Left ventricle myocardium inferior (tissue), 1 donor: ENCODE data around the gene ANXA6. TPM values are rescaled to one million over a fixed set of nuclear protein-coding genes. Genes with fewer than 3 reads are reported as not detected.

Experiments used
- DNase-seq: peaks from one replicate; pipeline ENCODE4 v3.0.0-alpha.2; 2020
- H3K27ac ChIP-seq: fragments of 200-600 bp; replicated peaks from 2 replicates; pipeline ENCODE4 v1.8.0; 2021
- H3K27me3 ChIP-seq: fragments of 200-600 bp; 2 replicates; pipeline ENCODE4 v1.8.0; 2021; ENCODE audit warnings: low read depth
- H3K36me3 ChIP-seq: fragments of 200-600 bp; 2 replicates; pipeline ENCODE4 v1.8.0; 2021
- H3K4me1 ChIP-seq: fragments of 200-600 bp; 2 replicates; pipeline ENCODE4 v1.8.0; 2021
- H3K4me3 ChIP-seq: fragments of 200-600 bp; 2 replicates; pipeline ENCODE4 v1.8.0; 2021; ENCODE audit warnings: mild to moderate bottlenecking, moderate library complexity
- H3K9me3 ChIP-seq: fragments of 200-600 bp; replicated peaks from 2 replicates; pipeline ENCODE4 v1.8.0; 2021
- intact Hi-C: fragments of 100-400 bp; cut with micrococcal nuclease; formaldehyde crosslinking; loops from one replicate; pipeline ENCODE4 v1.11.0; 2022
- total RNA-seq: library from RNA; stranded (reverse); fragmentation: NEBNext Ultra II Directional; extraction: Animal tissue kit (Norgen Biotek cat#: 25700); gene quantifications from one replicate; pipeline ENCODE4 v1.2.1, GENCODE V29; 2021
- TF ChIP-seq, protein P1 (sequence below): fragments of 200-600 bp; IDR thresholded peaks from 2 replicates; pipeline ENCODE4 v1.8.0; 2021; ENCODE audit warnings: antibody characterized with exemption, mild to moderate bottlenecking, borderline replicate concordance
- donor health status: DM: no; HTN: yes; CAD: no; lungs with severe emphysema.

Gene ANXA6
- total RNA-seq, 1 donor from 2014 or later = 195 TPM

DNA sequence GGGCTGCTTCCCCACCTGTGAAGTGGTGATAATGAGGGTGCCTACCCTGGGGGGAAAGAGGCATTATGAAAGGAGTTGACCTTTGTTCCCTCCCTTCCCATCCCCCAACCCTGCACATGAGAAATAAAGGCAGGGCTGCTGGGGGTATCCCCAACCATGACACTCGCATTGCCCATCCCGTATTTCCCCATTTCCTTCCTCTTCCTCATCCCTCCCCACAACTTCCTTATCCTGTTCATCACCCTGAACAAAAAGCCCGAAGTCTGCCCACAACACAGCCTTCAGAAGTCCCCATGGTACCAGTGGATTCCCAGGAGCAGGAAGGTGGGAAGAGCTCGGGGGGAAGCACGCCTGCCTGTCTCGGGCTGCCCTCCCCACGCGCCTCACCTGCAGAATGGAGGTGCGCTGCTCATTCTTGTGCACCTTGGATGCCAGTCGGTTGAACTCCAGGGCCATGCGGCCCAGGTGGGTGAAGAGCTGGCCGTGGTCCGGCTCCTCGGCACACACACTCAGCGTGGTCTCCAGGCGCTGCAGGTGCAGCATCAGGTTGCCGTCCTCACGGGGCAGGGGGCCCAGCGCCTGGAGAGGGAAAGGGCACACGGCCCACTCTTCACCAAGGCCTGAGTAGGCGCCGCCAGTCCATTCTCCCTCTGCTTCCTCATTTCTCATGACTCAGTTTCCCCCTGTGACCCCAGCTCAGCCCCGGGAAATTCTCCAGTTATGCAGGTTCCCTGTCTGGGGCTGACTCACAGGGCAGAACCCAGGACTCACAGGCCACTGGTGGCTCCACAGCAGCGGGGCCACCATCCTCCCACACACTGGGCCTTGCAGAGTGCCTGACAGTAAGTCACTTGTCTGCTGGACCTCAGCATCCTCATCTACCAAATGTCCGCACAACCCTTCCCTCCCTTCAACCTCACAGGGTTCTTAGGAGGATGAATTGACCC is 100.9 kb downstream of the ANXA6 start:
- Histone ChIP-seq H3K4me3 (no peak overlapping the region), H3K36me3 (peaks cover 87% of the 10 kb centered on the region), H3K27ac (peak overlapping the region; percentile 49), H3K9me3 (no peaks in the 10 kb centered on the region), H3K4me1 (peaks cover 60% of the 10 kb centered on the region), H3K27me3 (no peaks in the 10 kb centered on the region)
- TF ChIP-seq, protein P1, sequence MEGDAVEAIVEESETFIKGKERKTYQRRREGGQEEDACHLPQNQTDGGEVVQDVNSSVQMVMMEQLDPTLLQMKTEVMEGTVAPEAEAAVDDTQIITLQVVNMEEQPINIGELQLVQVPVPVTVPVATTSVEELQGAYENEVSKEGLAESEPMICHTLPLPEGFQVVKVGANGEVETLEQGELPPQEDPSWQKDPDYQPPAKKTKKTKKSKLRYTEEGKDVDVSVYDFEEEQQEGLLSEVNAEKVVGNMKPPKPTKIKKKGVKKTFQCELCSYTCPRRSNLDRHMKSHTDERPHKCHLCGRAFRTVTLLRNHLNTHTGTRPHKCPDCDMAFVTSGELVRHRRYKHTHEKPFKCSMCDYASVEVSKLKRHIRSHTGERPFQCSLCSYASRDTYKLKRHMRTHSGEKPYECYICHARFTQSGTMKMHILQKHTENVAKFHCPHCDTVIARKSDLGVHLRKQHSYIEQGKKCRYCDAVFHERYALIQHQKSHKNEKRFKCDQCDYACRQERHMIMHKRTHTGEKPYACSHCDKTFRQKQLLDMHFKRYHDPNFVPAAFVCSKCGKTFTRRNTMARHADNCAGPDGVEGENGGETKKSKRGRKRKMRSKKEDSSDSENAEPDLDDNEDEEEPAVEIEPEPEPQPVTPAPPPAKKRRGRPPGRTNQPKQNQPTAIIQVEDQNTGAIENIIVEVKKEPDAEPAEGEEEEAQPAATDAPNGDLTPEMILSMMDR = no peak
- intact Hi-C loops = no loop called here
- DNase-seq = no peak

DNA sequence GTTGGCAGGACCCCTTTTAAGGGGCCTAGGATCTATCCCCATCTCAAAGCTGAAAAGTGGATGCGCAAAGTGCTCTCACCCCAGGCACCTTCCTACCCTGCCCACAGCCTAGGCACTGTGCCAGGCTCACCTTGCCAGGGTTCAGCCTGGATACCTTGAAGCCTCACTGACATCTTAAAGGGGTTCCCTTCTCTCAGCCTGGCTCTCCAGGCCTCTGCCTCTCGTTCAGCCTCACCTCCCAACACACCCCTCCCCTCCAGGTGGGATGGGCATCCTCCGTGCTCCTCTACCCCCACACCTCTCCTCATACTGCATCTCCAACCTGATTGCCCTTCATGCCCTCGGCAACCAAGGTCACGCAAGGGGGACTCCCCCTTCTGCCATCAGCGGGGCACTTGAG is 102.2 kb downstream of the ANXA6 start:
- Histone ChIP-seq H3K4me1 (peaks cover 47% of the 10 kb centered on the region), H3K9me3 (no peaks in the 10 kb centered on the region), H3K4me3 (no peak overlapping the region), H3K27ac (peak overlapping the region; percentile 49), H3K27me3 (no peaks in the 10 kb centered on the region), H3K36me3 (peaks cover 83% of the 10 kb centered on the region)
- intact Hi-C loops = no loop called here
- TF ChIP-seq, protein P1 = no peak
- no peak for DNase-seq

DNA sequence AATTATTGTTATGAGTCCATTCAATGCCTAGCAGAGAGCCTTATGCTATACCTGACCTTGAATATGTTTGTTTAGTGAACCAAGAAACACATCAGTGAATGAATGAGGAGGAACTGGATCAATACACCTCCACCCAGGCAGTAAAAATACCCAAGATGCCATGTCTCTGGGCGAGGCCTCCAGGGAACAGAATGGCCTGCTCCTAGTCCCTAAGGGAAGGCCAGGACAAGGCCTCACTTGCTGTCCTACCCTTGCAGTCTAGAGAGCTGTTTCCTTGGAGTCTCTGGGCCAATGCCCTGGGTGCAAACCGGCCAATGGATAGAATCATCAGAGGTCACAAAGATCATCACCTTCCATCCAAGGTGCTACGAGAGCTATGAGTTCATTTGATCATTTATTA is 102.9 kb downstream of the ANXA6 start:
- intact Hi-C loops = loop anchor here (5.0 kb wide), 2 partner anchors 58 to 113 kb away; no protein-coding TSS in a partner anchor
- Histone ChIP-seq H3K36me3 (peaks cover 82% of the 10 kb centered on the region), H3K27ac (no peak overlapping the region), H3K9me3 (no peaks in the 10 kb centered on the region), H3K4me3 (no peak overlapping the region), H3K4me1 (peaks cover 40% of the 10 kb centered on the region), H3K27me3 (no peaks in the 10 kb centered on the region)
- TF ChIP-seq, protein P1 = no peak
- no peak for DNase-seq

DNA sequence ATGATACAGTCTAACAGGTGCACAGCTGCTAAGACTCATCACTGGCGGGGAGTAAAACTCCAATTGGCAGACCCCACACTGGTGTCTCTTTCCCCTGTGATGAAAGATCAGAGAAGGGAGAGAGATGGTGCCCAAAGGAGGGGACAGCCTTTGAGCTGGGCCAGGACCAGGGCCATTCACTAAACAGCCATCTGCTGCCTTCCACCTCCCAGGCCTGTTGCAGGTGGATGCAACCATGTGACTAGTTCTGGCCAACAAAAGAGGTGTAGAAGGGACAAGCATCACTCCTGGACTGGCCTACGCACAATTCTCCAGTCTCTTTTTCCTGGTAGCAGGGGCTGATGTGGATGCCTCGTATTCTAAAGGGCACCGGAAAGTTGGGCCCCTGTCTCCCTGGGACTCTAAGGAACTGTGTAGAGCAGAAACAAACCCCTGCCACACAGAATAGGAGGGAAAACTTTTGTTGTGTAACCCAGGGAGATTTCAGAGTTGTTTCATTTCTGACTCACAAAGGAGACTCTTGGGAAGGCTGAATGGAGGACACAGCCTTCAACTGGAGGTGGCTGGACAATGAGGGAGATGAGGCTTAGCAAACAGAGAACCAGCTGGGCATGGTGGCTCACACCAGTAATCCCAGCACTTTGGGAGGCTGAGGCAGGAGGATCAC is 103.7 kb downstream of the ANXA6 start:
- intact Hi-C loops = loop anchor here (5.0 kb wide), 2 partner anchors 58 to 113 kb away; no protein-coding TSS in a partner anchor
- no peak overlapping the region for H3K4me3 ChIP-seq
- no peak overlapping the region for H3K27ac ChIP-seq
- DNase-seq = no peak
- H3K9me3 ChIP-seq = no peaks in the 10 kb centered on the region
- peaks cover 85% of the 10 kb centered on the region for H3K36me3 ChIP-seq
- H3K4me1 ChIP-seq = peaks cover 34% of the 10 kb centered on the region
- H3K27me3 ChIP-seq = no peaks in the 10 kb centered on the region
- TF ChIP-seq, protein P1 = no peak

DNA sequence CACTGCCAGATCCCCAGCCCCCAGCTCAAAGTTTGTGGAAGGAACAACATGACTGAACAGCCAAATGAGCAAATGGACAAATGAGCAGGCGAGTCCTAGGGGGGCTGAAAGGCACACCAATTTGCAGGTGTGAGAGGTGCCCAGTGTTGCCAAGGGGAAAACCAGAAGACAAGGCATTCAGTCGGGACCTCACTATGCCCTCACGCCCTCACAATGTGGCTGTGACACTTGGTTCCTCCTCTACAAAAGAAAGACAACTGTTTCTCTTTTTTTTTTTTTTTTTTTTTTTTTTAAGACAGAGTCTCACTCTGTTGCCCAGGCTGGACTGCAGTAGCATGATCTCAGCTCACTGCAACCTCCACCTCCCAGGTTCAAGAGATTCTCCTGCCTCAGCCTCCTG is 104.7 kb downstream of the ANXA6 start:
- Histone ChIP-seq H3K36me3 (peaks cover 85% of the 10 kb centered on the region), H3K4me3 (no peak overlapping the region), H3K4me1 (peaks cover 30% of the 10 kb centered on the region), H3K27me3 (no peaks in the 10 kb centered on the region), H3K9me3 (no peaks in the 10 kb centered on the region), H3K27ac (no peak overlapping the region)
- TF ChIP-seq, protein P1 = no peak
- intact Hi-C loops = loop anchor here (5.0 kb wide), 2 partner anchors 59 to 114 kb away; no protein-coding TSS in a partner anchor
- DNase-seq = no peak
